HG03558 (cell line): ENCODE results near the gene SULT1C4.

Experiments used
- ATAC-seq: cut with Tn5 transposase; IDR thresholded peaks from one replicate; pipeline ENCODE4 v1.9.1; 2021; ENCODE audit warnings: moderate number of reproducible peaks; ENCODE audit not compliant: unreplicated experiment; ENCODE audit errors: extremely low read depth

SULT1C4 gene

DNA sequence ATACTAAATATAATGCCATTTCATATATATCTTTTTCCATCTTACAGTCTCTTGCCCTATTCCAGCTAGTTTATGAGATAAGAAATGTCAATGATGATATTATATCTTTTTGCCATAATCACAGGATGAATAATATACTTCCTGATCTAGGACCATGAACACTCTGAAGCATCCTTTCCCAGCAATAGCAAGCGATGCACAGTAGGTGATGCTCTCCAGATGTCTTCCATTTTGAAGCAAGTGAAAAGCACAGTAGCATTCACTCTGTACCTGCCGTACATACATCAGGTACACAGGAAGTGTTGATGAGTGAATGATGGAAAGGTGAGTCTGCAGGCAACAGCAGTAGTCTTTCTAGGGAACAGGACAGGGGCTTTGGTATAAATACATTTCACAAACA, 8.6 kb upstream of the SULT1C4 start:
- no peak for ATAC-seq

DNA sequence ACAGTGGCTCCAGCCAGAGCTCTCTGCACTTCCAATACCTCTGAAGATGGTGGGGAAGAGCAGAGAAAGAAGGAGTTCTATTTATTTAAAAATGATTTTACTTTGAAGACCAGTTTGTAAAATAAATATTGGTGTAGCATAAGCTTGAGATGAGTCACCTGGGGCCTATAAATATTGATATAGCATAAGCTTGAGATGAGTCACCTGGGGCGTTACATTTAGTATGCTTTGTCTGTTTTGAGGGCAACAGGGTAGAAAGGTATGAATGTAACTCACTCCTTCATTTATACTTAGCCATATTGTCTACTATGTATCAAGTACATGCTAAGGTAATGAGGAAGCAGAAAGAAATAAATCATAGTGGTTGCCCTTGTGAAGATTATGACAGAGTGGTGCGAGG, 7.7 kb upstream of the SULT1C4 start:
- ATAC-seq: no peak

DNA sequence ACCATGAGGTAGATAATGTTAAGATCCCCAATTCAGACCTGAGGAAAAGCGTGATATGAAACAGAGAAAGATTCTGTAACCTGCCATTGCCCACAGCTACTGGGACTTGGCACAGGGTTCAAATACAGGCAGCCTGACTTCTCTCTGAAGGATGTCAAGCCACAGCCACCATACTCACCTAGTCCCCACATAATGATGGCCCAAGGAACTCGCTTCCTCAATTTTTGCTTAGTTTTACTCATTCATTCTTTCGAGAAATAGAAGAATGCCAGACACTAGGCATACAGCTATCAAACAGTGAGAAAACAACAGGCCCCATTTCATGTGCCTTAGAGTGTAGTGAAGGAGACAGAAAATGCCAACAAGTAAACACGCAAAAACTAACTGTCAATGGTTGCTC, 980 bp upstream of the SULT1C4 start:
- no peak for ATAC-seq

DNA sequence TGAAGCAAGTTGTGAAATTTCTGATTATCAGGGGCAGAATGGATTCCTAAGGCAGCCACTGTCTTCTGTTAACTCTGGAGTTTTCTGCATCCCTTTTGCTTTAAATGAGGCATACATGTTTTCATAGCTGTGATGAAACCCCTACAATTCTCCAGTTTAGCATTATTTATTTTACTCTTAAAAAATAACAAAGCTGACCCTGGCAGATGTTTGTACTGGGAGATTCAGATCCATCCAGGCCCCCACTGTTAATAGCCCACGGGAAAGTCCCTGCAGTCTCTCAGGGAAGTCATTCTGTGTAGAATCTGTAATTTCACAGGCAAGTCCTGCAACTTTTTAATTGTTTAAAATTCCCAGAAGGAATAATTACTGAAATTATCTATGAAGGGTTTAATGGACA, 353 bp upstream of the SULT1C4 start:
- ATAC-seq: no peak

DNA sequence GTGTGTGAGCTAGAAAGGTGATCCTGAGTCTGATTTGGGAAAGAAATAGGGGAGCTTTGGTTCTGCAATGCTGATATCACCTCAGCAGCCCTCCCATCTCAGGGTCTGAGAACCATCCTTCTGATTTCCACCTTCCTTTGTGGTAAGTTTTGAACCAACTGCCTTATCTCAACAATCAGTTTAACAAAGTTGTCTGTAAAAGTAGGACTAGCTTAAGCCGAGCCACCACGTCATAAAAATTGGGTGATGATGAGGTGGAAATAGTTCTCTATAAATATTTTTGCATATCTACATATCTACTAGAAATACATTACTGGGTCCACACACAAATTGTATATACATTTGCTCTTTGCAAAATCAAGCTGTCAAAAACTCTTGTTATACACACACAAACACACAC, 1.1 kb downstream of the SULT1C4 start:
- ATAC-seq: no peak

DNA sequence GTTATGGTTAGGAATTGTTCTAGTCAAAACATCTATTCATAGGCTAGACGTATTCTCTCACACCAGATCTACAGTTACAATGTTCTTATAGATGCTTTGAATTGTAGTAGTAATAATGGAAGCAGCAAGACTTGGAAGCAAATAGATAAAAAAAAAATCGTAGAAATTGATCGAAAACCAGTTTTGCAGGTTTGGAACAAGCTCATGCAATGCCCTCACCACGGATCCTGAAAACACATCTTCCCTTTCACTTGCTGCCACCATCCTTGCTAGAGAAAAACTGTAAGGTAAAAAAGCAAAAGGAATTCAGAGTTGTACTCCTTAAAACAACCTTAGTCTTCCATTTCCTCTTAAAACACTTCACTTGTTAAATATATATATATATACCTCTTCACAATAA, 4.4 kb downstream of the SULT1C4 start:
- ATAC-seq: no peak

DNA sequence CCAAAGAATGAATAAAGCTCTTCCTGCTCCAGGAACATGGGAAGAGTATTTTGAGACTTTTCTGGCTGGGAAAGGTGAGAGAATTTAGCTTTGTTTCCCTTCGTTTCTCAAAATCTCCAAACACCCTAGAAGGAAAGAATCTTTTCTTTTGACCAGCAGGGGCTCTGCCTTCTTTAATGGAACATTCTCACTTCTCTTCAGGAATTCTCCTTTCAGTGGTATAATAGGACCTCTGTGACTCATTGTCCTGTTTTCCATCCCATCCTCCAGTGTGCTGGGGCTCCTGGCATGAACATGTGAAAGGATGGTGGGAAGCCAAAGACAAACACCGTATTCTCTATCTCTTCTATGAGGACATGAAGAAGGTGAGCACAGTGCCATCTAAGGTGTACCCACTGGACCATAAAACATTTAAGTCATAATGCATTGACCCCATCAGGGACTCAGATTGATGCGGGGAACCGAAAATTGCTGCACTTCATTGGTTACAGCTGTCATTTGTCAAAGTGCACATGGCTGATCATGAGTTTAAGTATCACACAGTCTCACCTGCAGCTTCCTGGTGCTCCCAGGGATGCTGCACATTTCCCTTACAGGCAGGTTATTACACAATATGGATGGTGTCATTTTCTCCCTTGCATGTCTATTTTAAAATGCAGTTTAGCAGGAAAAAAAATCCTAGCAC, 5.5 kb downstream of the SULT1C4 start:
- no peak for ATAC-seq

DNA sequence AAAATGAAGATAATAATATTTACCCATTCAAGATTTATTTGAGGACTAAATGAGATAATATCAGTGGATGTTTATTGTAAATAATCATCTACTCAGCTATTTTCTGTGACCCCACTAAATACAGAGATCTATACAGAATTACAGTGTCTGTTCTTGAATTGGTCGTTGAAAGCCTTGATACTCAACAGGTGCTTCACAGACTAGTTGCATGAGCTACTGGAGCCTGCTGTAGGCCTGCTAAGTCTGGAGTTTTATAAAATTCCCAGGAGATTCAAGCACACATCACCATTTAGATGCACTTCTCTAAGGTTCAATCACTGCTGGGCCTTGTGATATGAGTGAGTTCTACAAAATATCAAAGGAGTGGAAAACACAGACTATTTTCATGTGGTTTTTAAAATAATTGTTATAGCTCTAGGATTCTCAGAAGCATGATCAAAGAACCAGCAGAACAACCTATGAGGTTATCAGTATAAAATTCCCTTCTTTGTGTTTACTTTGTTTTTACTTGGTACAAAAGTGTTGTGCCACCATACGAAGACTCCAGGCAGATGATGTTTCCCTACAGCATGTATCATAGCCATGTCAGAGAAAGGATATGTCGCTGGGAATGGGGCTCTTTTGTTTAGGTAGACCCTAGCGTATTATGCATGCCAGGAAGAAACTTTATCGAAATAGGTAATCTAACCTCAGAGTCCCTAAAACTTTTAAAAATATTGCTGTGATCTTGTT, 7.1 kb downstream of the SULT1C4 start:
- no peak for ATAC-seq

DNA sequence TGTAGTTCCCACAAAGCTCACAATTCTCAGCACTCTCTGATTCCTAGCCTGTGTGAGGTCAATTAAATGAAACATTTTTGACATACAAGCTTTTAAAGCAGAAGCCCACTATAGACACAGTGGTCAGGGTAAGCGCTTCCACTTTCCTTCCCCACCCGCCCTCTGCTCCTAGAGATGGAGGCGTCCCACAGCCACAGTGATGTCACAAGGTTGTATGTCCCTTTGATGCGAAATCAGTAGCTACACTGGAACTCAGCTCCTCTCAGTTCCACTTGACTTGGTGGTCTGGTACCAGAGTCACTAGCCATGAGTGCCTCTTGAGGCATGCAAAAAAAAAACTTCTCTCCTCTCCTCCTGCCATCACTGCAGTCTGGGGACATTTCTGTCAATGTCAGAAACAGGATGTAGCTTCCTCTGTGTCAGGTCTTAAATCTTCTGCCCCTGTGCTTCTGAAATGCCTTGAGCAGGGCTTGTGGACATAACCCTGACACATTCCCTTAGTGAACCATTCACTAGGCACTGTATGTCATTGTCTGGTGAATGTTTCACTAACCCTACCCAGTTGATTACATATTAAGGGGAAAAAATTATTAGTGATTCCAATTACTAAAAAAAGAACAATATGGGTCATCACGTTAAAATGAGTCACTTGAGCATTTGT, 7.8 kb downstream of the SULT1C4 start:
- ATAC-seq: peak; percentile 87

DNA sequence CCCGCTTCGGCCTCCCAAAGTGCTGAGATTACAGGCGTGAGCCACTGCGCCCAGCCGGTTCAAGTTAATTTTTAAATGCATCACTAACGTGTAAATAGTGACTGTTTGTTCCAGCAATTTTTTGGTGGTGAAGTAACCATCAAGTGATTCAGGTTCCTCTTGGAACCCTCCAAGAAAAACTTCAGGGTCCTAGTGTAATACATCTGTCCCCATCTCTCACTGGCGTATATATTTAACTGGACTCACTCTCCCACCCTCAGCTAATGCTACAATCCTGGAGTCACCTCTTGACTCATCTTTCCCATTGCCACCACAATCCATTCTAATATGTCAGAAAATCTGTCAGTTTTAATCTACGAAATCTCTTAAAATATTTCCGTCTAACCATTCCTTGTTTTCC, 10.3 kb downstream of the SULT1C4 start:
- no peak for ATAC-seq

DNA sequence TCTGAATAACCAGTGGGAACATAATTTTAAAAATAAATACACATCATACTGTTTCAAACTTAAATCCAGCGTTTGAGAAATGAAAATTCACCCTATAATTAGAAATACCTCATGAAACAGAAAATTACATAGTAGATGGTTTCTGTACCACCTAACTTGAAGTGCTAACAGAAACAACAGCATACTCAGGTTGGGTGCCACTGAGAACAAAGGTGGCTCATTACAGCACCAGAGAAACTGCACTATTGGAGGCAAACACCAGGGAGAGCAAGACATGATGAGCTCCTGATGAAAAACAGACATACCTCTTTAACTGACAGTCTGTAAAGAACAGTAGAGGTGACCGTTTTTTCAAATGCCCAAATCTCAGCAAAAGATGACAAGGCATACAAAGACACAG, 12.6 kb downstream of the SULT1C4 start:
- ATAC-seq: no peak

DNA sequence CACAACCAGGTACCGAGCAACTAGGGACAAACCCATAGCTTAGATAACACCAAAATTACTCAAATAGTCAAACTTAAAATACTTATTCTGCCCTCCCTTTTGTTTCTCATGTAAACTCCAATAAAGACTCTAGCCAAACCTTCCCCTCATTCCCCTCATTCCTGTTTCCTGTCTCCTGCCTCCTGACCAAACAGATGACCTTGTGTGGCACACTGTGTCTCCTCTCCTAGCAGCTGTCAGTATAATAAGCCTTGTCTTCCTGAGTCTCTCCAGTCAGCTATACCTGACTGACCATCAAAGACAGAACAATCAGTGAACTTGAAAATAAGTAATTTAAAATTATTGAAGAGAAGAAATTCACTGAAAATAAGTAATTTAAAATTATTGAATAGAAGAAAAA, 14.3 kb downstream of the SULT1C4 start:
- no peak for ATAC-seq

DNA sequence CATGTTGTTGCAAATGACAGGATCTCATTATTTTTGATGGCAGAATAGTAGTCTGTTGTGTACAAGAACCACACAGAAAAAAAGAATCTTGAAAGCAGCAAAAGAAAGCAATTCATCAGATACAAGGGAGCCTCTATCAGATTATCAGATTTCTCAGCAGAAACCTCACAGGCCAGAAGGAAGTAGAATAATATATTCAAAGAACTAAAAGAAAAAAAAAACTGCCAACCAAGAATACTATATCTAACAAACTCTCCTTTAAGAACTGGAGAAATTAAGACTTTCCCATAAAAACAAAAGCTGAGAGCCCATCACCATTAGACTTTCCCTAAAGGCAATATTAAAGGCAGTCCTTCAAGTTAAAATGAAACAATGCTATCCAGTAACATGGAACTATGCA, 15.4 kb downstream of the SULT1C4 start:
- no peak for ATAC-seq

DNA sequence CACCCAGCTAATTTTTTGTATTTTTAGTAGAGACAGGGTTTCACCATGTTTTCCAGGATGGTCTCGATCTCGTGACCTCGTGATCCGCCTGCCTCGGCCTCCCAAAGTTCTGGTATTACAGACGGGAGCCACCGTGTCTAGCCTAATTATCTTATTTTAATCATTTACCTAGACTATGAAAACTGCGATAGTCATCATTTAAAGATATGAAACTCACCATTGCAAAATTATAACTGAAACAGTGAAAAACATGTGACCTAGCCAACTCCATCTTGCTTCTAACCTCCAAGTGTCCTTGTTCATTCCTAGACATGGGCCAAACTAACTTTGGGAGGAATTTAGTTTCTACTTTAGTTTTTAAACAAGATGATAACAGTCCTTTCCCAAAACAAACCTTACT, 17.4 kb downstream of the SULT1C4 start:
- ATAC-seq: no peak

DNA sequence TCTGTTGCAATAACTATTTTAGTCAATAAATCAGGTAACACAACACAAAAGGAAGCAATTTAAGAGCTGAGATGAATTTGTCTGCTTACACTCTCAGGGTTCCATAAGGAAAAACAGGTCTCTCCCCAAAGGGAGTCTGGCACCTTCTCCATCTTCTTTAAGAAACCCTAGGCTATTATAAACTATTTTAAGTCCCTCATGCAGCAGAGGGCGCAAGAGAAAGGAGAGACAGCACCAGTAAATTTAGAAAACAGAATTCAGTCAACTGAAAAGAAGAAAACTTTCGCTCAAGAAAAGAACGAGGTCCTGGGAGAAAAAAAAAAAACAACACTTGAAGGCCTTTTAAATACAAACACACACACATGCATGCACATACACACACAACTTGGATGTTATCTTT, 19.1 kb downstream of the SULT1C4 start:
- ATAC-seq: no peak

DNA sequence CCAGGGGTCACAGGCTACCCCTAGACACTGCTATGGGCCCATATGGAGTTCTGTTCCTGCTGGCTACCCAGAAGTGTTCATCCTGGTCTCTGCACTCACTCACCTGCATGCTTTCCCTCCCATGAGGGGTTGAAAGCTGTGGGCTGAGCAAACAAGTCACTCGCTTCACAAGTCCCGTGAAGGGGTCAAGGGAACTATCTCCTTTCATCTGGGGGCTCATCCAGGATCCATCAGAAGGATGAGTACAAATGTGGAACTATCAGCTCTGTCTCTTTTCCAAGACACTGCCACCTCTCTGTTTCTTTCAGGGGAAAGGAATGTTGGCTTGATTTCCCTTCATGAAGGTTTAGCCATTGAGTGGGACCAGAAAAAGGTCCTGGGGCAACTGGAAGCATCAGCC, 21.7 kb downstream of the SULT1C4 start:
- ATAC-seq: no peak

DNA sequence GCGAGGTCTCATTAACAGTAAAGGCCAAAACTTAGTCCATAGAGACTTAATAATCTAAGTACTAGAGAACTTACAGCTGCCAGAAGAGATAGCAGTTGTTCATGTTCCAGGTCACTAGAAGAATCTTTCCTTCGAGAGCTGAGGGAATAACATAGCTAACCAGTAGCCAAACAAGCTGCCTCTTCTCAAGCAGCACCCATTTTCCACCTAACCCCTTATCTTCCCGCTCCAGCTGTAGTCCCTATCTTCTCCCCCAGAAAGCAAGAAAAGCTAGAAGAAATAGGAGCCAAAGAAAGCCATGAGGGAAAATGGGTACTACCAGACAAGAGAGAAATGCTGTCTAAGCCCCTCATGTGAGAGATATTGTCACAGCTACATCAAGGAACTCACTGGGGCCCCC, 24.0 kb downstream of the SULT1C4 start:
- ATAC-seq: no peak

DNA sequence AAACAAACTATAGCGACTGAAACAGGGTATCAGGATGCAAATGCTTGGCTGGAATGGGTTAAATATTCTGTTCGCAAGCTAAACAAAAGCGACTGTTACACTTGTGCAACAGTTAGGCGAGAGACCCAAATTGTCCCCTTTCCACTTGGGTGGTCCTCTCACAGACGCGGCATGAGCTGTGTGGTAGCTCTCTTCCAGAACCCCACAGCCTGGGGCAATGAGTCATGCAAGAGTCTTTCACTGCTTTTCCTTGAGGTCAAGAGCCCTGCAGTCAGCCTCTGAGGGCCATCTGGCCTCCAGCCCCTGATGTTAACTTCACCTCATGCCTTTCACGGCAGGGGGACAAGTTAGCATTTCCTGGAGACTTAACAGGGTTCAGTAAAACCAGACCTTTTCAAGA, 25.7 kb downstream of the SULT1C4 start:
- no peak for ATAC-seq

DNA sequence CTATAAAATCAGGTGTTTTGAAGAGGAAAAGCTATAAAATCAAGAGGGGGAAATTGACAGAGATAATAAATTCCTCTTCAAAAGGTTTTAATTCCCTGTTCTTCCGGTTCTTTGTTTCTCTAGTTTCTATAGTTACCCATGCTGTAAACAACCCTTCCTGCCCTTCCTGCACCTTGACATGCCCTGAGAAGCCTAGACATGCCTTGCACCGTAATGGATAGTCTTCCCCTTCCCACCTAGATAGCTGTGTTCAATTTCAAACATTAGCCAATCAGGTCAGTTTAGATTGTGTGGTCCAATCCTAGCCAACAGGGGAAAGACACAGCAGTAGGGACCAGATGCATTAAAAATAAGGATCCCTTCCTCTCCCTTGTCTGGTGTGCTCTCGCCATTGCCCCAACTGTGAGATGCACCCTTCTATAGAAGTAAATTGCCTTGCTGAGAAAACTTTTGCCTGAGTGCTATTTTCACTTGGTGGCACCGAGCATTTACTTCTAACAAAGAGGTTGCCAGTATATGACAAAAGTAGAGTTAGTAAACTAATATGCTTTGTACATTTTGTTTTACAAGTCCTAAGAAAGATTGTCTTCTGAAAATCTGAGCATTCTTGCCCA, 27.1 kb downstream of the SULT1C4 start:
- ATAC-seq: no peak

DNA sequence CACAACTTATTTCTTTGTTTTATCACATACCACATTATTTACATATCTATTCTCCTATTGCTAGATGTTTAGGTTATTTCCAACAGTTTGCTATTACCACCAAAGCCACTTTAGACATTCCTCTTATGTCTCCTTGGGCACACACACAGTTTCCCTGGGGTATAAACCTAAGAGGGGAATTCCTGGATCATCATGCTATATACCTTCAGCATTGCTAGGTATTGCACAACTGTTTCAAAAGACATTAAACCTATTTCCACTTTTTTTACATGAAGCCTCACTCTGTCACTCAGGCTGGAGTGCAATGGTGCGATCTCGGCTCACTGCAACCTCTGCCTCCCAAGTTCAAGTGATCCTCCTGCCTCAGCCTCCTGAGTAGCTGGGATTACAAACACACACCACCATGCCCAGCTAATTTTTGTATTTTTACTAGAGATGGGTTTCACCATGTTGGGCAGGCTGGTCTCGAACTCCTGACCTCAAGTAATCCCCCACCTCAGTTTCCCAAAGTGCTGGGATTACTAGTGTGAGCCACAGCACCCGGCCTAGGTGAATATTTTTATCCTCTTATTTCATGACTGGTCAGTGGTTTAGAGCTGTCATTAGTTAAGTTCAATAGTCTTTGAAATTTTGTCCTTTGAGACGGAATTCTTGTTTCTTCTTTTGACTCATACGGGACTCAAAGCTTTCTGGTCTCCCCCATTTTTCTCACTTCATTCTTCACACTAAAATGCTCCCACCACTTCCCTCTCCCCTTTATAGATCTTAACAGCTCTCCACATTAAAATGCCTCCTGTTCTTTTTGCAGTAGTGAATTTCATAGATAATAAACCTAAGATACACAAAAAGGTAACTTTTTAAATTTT, 30.3 kb downstream of the SULT1C4 start:
- ATAC-seq: no peak
